OCI-M2 (cell line): ENCODE results near the gene TENM3.
"Not testable (repeated sequence)": the region's sequence is repeated elsewhere in the genome, so short reads cannot be mapped to it uniquely, and the experiment has no call there.

ENCODE experiments used
- DNase-seq: peaks from one replicate; lab custom pipeline; 2025; ENCODE audit not compliant: unreplicated experiment; lab: John Stamatoyannopoulos, UW

TENM3 gene

DNA sequence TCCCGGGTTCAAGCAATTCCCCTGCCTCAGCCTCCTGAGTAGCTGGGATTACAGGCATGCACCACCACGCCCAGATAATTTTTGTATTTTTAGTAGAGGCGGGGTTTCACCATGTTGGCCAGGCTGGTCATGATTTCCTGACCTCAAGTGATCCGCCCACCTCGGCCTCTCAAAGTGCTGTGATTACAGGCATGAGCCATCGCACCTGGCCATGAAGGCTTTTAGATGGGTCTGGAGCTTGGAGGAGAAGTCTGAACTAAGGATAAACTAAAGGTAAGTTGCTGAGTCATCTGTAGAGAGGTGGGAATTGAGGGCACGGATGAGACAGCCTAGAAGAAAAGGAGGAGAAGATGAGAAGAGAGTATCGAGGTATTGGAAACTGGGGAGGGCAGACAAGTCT lies at the start of gene TENM3:
Gene TENM3 (plus strand): TSS at position 199 of the 400 bp plus-strand sequence. CDS start 80,619 bp downstream, outside the sequence.
- DNase-seq, result not testable (repeated sequence)

DNA sequence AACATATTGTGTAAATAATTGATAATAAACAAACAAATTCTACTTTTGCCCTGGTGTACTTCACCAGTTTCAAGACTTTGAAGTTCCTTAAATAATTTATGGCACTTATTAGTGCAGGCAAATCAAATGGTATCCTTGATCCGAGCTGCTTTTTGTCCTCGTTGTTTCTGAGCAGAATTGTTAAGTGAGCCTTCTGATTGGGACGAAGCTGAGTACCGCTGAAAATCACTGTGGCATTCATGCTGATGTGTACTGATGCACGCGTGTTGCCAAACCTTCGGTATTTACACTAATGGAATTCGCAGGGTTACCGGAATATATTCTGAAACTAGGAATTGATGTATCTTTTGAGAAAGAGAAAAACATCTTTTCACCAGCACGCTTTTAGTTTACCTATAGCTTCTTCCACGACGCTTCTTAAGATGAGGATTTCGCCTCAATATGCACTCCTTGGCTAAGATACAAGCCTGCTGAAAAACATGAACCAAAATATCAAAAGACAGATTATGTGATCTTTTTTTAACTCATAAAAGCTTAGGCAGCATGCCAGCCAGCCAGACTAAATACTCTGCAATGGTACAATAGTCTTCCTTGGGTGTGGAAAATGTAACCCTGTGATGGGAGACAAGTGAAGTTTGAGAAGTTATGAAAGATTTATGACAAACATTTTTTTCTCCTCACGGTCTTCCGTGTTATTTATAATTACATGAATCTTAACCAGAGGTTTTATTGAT lies 48.9 kb upstream of the TENM3 start:
- no peak for DNase-seq

DNA sequence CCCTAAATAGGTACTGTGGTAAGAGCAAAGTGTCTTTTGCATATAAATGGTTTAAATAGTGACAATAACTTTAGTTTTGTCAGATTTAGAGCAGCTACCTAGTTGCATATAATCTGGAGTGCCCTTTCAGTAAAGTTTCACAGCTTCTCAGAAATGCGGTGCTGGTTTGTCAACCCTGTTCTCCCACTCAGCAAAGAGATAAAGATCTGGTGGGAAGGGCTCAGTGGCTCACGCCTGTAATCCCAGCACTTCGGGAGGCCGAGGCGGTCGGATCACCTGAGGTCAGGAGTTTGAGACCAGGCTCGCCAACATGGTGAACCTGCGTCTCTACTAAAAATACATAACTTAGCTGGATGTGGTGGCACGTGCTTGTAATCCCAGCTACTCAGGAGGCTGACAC lies 45.6 kb upstream of the TENM3 start:
- no peak for DNase-seq

DNA sequence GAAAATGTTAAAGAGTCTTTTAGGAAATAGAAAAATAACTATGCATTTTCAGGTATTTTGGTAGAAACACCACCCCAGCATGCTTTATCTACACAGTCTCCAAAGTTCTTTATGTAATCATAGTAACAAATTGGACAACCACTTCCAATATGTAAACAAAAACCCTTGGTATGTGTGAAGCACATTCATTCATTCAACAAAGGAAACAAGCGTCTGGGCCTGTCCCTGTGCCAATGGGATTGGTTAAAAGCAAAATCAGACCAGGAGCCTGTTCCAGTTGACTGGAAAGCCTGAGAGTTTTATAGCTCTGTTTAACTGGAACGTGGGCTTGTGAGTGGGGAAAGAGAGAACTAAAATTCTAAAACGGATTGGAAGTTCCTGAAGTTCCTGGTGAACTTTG lies 41.3 kb upstream of the TENM3 start:
- DNase-seq, result no peak

DNA sequence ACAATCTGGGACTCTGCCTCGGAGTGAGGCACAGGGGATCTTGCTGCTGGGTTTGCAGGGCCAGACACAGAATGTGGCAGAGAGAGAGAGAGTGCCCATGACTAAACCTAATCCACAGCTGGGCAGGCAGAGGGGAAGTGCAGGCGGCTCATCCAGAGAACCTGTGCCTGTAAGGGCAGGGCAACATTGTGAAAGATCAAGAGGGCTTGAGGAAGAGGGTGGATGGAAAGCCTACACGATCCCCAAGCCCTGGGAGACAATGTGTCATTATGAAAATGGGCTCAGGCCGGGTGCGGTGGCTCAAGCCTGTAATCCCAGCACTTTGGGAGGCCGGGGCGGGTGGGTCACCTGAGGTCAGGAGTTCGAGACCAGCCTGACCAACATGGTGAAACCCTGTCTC lies 40.6 kb upstream of the TENM3 start:
- no peak for DNase-seq

DNA sequence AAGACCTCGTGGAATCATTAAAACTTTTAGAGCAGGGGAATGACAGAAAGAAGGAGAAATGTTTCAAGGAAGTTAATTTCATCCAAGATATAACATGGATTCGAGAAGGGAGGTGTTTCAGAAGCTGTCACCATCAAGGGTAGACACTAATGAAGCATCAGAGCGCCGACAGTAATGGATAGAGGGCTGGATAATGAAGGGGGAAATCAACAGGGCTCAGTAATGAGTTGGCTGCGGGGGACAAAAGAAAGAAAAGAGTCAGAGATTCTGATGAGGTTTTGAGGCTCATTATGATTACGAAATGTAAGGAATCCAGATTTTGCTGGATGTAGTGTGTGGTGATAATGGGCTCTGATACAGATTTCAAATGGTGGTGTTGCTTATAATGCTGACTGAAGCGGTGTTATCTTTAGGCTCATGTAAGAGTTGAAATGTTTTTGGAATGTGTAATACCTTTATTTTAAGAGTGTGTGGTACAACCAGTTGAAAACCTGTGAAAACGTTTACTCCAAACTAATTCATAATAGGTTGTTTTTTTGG lies 39.3 kb upstream of the TENM3 start:
- no peak for DNase-seq

DNA sequence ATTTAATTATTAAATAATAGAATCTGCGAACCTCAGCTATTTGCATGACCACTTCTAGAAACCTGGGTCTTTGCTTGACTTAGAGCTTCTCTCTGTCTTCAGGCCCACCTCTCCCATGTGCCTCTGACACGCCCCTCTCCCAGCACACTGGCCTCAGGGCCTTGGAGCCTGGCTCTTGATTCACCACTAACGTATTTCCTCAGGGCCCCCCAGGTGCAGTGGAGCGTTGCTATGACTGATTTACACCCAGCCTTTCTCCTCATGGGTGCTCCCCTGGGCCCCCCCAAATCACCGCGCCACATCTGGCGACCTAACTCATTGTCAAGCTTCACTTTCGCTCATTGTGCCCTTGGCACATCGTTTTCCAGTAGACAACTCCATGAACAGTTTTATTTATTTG lies 37.9 kb upstream of the TENM3 start:
- no peak for DNase-seq

DNA sequence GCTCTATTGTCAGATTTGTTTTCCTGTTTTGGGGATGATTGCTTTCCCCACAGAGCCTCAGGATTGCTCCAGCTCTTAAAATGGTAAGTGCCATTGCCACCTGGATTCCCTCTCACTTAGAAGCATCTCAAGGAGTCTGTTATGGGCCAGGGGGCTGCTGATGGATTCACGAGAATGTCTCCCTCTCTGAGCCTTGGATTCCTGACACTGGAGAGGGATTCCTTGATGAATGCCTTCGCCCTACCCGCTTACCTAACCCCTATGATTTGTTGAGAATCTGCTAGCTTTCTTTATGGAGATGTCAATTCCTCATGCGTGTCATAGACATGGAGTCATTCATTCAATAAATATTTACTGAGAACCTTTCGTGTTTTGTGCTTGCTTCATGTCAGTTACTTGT lies 36.9 kb upstream of the TENM3 start:
- DNase-seq, result no peak

DNA sequence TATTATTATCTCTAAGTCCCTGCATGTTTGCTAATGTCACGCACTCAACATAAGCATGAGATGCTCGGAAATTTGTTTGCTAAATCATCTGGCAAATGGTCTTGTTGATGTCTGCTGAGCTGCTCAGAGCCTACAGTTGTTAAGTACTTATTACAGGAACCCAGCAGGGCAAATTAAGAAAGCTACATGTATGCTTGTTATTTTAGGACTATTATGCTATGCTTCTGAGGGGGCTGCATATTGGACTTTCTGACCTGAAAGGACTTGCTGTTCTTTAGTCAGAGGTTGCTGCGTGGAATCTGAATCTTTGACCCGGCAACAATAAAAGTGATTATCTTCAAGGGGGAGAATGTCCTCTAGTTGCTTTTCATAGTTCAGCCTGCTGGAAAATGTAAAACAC lies 36.3 kb upstream of the TENM3 start:
- no peak for DNase-seq

DNA sequence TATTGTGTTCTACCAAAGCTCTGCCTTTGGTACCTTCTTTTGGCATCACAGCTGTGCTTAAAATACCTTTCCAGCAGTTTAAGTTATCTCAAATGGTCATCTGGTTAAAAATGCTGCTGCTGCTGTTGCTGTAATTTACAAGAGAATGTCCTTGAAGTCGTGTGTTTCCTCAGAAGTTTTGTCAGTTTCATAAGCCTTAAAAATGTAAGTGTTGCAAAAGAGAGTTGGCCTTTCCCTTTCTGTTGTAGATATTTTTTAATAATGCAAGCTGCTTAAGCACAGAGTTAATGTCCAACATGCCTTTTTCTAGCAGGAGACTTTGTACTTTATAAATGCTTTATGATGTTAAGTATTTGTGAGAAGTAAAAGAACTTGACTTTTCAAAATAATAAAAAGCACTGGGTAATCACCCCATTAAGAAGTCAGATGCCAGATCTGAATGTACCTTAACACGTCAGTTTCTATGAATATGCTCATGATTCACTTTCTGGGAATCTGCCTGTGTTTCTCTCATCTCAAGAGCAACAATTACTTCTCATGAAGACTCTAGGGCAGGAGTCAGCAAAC lies 35.3 kb upstream of the TENM3 start:
- DNase-seq, result no peak

DNA sequence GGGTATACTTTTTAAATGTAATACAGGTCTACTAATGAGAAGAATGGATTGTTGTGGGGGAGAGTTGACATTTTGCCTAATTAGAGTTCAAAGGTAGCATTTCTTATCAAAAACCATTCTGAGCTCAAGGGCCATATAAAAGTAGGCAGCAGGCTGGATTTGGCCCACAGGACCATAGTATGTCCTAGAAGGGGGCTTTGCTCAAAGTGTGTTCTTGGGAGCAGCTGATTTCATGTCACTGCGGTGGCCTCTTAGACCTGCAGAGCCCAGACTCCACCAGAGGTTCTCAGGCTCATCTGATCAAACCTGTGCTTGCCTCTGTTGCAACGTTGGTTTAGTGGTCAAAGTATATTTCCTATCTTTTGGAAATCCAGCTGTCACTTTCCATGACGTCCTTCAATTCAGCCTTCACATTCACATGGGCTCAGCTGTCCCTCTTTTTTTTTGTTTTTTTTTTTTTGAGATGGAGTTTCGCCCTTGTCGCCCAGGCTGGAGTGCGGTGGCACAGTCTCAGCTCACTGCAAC lies 34.6 kb upstream of the TENM3 start:
- DNase-seq, result no peak

DNA sequence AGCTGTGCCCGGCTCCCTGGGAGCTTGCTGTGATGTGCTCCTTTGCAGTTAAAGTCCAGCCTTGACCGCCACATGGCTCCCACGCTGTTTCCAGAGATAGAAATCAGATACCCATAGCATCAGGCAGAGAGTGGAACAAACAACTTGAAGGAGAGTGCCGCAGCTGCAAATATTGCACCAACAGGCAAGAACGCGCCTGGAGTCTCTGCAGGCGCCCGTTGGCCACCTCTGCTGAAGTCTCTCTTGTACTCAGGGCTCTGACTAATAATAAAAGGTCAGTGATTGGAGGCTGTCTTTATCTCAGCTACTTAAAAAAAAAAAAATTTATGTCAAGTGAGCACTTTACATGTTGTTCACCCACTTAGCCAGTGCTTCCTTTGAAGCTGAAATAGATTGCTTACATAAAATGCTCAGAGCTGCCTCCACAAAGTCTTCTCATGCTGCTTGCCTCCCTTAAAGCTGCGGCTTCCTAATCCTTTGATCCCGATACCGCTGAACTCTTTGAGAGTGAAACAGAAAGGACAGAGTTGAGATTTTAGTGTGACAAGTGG lies 30.9 kb upstream of the TENM3 start:
- no peak for DNase-seq

DNA sequence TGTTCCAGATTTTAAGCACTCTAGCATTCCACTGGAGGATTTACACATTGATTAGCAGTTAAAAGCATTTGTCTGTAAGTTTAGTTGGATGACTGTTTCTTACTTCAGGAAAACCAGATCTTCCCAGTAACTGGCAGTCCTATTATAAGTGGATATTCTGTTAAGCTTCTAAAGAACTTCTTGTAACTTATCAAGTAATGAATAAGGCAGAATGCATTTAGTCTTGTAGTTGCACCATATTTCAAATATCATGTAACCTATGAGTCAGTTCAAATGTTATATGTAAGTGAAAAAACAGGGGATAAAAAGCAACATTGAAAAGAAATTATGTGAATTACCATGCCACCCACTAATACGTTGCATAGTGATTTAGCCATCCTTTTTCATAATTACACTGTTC lies 30.2 kb upstream of the TENM3 start:
- no peak for DNase-seq

DNA sequence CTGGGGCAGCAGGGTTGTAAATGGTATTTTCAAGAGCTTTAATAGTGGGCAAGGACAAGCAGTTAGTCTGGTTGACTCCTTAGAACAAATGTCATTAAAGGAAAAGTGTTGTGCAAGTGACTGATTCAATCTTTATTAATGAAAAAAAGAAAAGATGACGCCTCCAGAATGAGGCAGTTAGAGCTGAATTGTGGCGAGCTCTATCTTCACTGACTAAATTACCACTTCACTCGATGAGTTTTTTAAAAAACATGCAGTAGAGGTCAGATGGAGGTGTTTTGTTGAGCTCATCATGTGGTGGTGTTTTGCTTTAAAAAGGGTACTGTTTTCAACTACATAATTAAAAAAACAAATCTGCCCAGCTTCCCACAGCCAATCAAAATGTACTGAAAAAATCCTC lies 28.1 kb upstream of the TENM3 start:
- no peak for DNase-seq

DNA sequence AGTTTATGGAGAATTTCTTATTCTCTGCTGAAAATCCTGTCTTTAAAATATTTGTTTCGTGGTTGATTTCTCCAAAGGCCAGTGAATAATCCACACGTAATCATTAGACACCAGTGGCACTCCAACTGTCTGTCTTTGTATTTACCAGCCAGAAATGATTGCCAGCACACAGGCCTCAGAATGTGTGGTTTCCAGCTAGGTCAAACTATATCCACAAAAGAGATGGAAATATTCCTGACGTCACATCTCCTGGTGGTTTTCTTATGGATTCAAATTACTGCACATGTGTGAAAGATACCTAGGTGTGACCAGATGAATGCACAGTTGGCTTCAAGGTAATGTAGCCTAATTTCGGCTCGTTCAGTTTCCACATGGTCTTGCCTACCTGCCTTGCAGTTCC lies 27.2 kb upstream of the TENM3 start:
- no peak for DNase-seq

DNA sequence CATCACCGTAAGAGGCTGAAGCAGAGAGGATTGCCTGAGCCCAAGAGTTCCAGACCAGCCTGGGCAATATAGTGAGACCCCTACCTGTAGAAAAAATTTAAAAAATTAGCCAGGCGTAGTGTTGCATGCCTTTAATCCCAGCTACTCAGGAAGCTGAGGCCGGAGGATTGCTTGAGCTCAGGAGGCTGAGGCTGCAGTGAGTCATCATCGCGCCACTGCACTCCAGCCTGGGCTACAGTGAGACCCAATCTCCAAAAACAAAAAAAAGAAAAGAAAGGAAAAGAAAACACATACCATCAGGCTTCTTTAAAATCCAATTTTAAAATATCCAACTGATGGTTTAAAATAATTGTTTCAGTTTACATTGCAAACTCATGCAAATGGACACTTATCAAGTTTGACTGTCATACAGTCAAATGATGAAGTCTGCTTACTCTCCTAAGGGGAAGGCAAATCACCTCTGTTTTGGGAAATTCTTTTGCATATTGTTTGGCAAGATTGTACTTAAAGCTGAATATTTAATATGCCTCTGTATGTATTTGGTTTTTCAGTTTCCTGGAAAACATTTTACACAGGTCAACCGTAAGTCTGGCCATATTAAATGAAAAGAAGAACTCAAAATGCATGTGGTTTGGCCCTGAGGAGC lies 23.7 kb upstream of the TENM3 start:
- no peak for DNase-seq

DNA sequence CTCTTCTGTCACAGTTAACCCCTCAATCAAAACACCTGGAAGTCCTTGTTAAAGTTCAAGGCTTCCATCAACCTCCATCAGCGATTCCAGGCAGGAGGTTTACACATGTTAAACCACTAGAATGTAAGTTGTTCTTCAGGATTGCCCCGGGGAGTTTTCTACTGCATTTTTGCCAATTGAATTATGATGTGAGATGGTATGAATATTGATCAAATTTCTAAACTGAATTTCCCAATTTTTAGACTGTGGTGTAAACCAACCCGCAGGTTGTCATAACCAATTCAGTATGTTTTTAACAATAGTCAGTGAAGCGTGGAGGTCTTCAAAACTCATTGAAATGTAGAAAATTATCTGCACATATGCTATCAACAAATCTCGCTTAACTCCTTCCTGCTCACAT lies 21.2 kb upstream of the TENM3 start:
- no peak for DNase-seq

DNA sequence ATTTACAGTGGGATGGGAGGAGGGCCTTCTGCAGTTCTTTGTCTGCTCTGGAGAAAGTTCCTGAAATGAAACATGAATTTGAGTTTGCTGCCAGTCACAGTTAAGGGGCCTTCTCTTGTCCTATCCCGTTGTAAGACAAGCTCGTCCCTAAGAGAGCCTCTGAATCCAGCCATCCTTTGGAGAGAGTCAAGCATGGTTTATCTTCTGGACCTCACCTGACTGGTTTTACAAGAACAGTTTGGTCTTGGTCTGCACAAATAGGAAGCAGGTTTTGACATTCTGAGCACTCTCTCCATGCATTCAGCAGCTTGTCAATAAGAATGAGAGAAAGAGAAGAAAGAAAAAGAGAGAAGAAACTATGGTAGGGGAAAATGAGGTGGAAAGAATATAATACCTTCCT lies 20.4 kb upstream of the TENM3 start:
- no peak for DNase-seq

DNA sequence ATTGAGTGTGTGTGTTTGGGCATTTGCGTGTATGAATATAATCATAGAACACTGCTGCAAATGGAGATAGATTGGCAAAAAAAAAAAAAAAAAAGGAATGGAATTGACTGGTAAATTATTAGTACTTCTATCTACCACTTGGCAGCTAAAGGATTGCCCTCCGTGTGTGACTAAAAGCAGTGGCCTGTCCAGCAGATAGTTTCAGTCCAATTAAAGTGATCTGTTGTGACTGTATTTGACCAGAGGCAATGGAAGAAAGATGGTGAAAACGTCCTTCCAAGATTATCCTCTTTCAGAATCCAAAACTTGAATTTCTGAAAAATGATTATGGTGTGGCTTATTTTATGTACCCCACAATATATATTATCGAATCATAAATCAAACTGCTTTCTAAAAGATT lies 19.5 kb upstream of the TENM3 start:
- DNase-seq, result no peak

DNA sequence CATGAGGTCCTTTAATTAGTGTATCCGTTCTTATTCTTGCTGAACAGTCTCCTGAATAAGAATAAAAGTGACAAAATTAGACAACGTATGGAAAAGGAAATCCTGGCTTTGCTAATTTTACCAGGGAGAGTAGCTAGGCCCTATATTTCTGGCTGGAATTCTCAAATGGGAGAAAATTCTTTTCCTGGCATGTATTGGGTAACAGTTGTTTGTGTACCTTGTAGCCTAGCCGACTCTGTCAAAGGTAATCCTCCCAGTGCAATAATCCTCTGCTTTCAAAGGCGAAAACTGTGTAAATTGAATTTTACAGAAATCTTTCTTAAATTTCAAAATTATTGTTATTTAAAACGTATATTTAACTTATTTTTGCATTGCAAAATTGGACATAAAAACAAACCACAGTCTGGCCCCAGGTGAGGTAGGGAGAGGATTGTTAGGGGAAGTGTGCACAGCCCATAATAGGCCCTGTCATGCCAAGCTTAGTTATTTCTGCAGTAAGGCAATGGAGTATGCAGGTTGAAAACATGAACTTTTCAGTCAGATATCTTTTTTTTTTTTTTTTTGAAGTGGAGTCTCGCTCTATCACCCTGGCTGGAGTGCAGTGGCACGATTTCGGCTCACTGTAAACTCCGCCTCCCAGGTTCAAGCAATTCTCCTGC lies 18.9 kb upstream of the TENM3 start:
- no peak for DNase-seq

DNA sequence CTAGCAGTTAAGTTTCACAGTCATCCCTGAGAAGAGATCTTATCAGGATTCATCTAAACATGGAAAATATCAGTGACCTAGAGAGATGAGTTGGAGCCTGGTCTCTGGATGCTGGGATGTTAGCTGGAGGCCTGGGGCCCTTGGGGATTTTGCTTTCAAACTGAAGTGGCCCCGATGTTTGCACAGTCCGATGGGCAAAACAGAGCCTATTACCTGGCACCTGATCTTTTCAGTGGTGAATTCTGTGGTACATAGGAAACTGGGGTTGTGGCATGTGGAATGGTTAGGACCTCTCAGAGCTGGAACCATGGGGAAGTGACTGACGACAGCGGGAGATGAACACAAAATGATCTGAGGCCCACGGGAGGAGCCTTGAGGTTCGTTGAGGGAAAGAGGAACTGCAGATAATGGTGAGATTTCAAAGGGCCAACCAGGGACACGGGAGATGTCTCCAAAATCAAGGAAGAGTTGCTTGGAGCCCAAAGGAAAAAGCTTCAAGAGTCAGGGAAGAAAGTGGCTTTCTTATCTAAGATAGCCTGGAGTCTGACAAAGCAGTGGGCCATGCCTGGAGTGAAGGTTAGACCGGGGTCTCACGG lies 17.8 kb upstream of the TENM3 start:
- no peak for DNase-seq
